Breast epithelium (tissue), 3 donors: Measurements from ENCODE around the gene CHST5.

Source experiments
- CTCF ChIP-seq, 3 donors: fragments of 450-650 bp; IDR thresholded peaks; one replicate each; pipeline ENCODE4 v1.5.1; 2016 to 2017; ENCODE audit warnings: antibody characterized with exemption in 3 of 3, mild to moderate bottlenecking in 3 of 3, moderate library complexity in 3 of 3
- POLR2AphosphoS5 ChIP-seq, 3 donors: sonication (generic); formaldehyde crosslinking; IDR thresholded peaks; one replicate each; pipeline ENCODE4 v1.6.1; 2017; ENCODE audit warnings: antibody characterized with exemption in 3 of 3

- no peak for TF ChIP-seq POLR2AphosphoS5 (IDR thresholded peaks at IDR 0.05)
- TF ChIP-seq CTCF (IDR thresholded peaks at IDR 0.05): no peak
Observed at GRCh38 chr16:75486676-75487313, 49.1 kb downstream of the CHST5 start.
